ENCODE measurements around the gene TMEFF2. TPM values are rescaled to one million over a fixed set of nuclear protein-coding genes. Genes with fewer than 3 reads are reported as not detected.

Gene TMEFF2
- total and polyA plus RNA-seq, 2 of the 8 experiments (the other 6 are each of a cell fraction or from before 2014, with no cell fraction given) = 0.91 to 3.7 TPM

DNA sequence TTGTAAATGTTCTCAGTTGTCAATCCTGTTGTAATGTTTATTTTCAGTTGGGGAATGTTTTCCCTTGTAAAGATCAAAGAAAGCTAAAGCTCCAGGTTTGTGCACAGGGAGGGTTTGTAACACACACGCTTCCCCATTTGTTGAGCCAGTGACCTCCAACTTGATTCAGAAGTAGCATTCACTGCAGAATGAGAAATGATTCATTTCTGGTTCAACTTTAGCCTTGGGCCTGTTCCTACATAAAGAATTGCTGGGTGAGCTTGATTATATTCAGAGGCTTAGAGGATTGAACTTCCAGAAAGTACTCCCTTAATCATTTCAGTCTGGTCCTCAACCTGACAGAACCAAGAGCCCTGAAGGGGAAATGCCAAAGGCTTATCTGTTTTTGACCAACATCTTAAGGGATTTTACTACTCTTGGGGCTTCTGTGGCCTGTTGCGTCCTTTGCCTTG is 277.3 kb downstream of the TMEFF2 start:
- H3K23me2 ChIP-seq (ENCODE audit: low read depth, low read length) = no peaks in the 10 kb centered on the region; the same call in 1 of the 2 replicates
- no peak overlapping the region for H2AK5ac ChIP-seq (ENCODE audit: low read depth, low read length)
- POLR2A ChIA-PET (ENCODE audit: partially characterized antibody) = no interaction called here
- peaks cover 0 to 1% (median 0%) of the 10 kb centered on the region in 4 experiments; a peak in 1 of 7 replicates for H3K27me3 ChIP-seq (replicated peaks in 1 of 4; ENCODE audit: control insufficient read depth in 3 of 4, extremely low read depth in 1 of 4, insufficient read depth in 3 of 4, low read length in 3 of 4)
- no peak overlapping the region for H3K14ac ChIP-seq (ENCODE audit: insufficient read length)
- H2BK15ac ChIP-seq (ENCODE audit: low read length) = no peak overlapping the region
- no peak overlapping the region for H4K91ac ChIP-seq (replicated peaks; ENCODE audit: insufficient read length, low read length)
- H3K4me2 ChIP-seq (ENCODE audit: insufficient read depth in 1 of 2, low read depth in 2 of 2, low read length in 2 of 2) = no peak overlapping the region
- no peaks in the 10 kb centered on the region for H3K79me1 ChIP-seq (ENCODE audit: low read depth, low read length)
- peak; percentile 42 for FAIRE-seq
- H3K9me3 ChIP-seq (ENCODE audit: insufficient read depth in 2 of 2, low read depth in 1 of 2, low read length in 1 of 2) = peaks cover 0 to 6% of the 10 kb centered on the region in 2 experiments; a peak in 1 of 4 replicates
- no peak overlapping the region for H3K4ac ChIP-seq (replicated peaks; ENCODE audit: insufficient read length, low read depth, low read length)
- H3K56ac ChIP-seq (replicated peaks; ENCODE audit: insufficient read length, low read depth, low read length) = no peak overlapping the region
- H3K23ac ChIP-seq (ENCODE audit: insufficient read length) = no peak overlapping the region
- H3K4me1 ChIP-seq (replicated peaks in 1 of 4; ENCODE audit: control insufficient read depth in 3 of 4, insufficient read depth in 4 of 4, low read length in 3 of 4) = peaks cover 0 to 6% (median 3%) of the 10 kb centered on the region in 4 experiments; a peak in 2 of 7 replicates
- H2BK12ac ChIP-seq (ENCODE audit: low read depth, low read length) = no peak overlapping the region
- DNase-seq (ENCODE audit: low read depth in 1 of 2, low spot score in 2 of 2) = no peak
- H3K4me3 ChIP-seq (ENCODE audit: extremely low read depth in 1 of 4, insufficient read depth in 2 of 4, low read depth in 3 of 4, low read length in 4 of 4) = no peak overlapping the region
- H2BK120ac ChIP-seq (replicated peaks; ENCODE audit: low read depth, low read length) = no peak overlapping the region
- no peaks in the 10 kb centered on the region for H3K79me2 ChIP-seq (ENCODE audit: control insufficient read depth in 1 of 2, insufficient read depth in 2 of 2, low read length in 2 of 2)
- CTCF ChIA-PET (ENCODE audit: partially characterized antibody) = interaction anchor here (0.7 to 1.2 kb wide), 4 partner anchors 47 to 245 kb away, joined by 3 to 4 read pairs (median 3); no protein-coding TSS in a partner anchor
- H3K18ac ChIP-seq (ENCODE audit: extremely low read depth, low read length) = no peak overlapping the region
- no peak overlapping the region for H4K8ac ChIP-seq (ENCODE audit: extremely low read depth, insufficient read depth, low read length)
- WGBS, 2 experiments (ENCODE audit: extremely low coverage in 1 of 2, insufficient coverage in 1 of 2, insufficient read length in 1 of 2, insufficient replicate concordance in 2 of 2, low coverage in 1 of 2, low lambda C conversion rate in 2 of 2, missing lambda C conversion rate in 1 of 2) = 78% methylated on average over 2 of the region's 2 CpGs; no CpG with 5 or more reads in 1 of the 2 experiments
- no peaks in the 10 kb centered on the region for H4K20me1 ChIP-seq (replicated peaks in 1 of 2; ENCODE audit: control insufficient read depth in 1 of 2, insufficient read depth in 2 of 2, low read length in 2 of 2)
- H3K36me3 ChIP-seq (ENCODE audit: control insufficient read depth in 2 of 4, insufficient read depth in 4 of 4, low read length in 3 of 4) = 0 out of 8 replicates have a peak, but pooled peaks cover 0 to 2% (median 0%) of the 10 kb centered on the region in 4 experiments
- no peak overlapping the region for H4K5ac ChIP-seq (ENCODE audit: insufficient read length, low read depth, low read length)
- H3K27ac ChIP-seq (ENCODE audit: low read depth, low read length) = no peak overlapping the region
- H2BK5ac ChIP-seq (ENCODE audit: low read depth, low read length) = no peak overlapping the region
- H2AFZ ChIP-seq (ENCODE audit: low read length) = 0 out of 2 replicates have a peak overlapping the region, but pooled peaks have one; percentile 0
- no peak overlapping the region for H2BK20ac ChIP-seq (ENCODE audit: low read length)
- H3K9ac ChIP-seq (replicated peaks in 1 of 4; ENCODE audit: extremely low read depth in 1 of 4, low read depth in 3 of 4, low read length in 3 of 4) = no peak overlapping the region
- TF ChIP-seq KDM4A (IDR thresholded peaks at IDR 0.05; ENCODE audit: low read depth, low read length, severe bottlenecking) (no peak), JUN (IDR thresholded peaks at IDR 0.05; ENCODE audit: low read depth, low read length) (no peak), RNF2 (IDR thresholded peaks at IDR 0.05; ENCODE audit: borderline replicate concordance, low read depth, low read length, missing control alignments, poor library complexity, severe bottlenecking) (no peak), KDM5A (IDR thresholded peaks at IDR 0.05; ENCODE audit: low read length) (no peak), POLR2AphosphoS5 (IDR thresholded peaks at IDR 0.05; ENCODE audit: low read depth, low read length) (no peak), CHD2 (IDR thresholded peaks at IDR 0.05; ENCODE audit: low read length) (no peak), EGR1 (IDR thresholded peaks at IDR 0.05; ENCODE audit: borderline replicate concordance, low read depth, low read length) (no peak), BACH1 (IDR thresholded peaks at IDR 0.05; ENCODE audit: low read length) (no peak), CBX5 (IDR thresholded peaks at IDR 0.05; ENCODE audit: low read depth, low read length) (no peak), RFX5 (IDR thresholded peaks at IDR 0.05; ENCODE audit: borderline replicate concordance, low read depth, low read length) (no peak), MAFK (IDR thresholded peaks at IDR 0.05; ENCODE audit: low read depth, low read length) (no peak), RAD21 (IDR thresholded peaks at IDR 0.05 in 1 of 2, conservative IDR thresholded peaks at IDR 0.05 in 1 of 2; ENCODE audit: low read depth in 2 of 2, low read length in 2 of 2) (no peak)
- TF ChIP-seq, protein P1, sequence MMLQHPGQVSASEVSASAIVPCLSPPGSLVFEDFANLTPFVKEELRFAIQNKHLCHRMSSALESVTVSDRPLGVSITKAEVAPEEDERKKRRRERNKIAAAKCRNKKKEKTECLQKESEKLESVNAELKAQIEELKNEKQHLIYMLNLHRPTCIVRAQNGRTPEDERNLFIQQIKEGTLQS (IDR thresholded peaks at IDR 0.05; ENCODE audit: insufficient read depth, low read depth, low read length) = no peak

Data from H1 (cell line).